ENCODE results near the gene CWC25.

DNA sequence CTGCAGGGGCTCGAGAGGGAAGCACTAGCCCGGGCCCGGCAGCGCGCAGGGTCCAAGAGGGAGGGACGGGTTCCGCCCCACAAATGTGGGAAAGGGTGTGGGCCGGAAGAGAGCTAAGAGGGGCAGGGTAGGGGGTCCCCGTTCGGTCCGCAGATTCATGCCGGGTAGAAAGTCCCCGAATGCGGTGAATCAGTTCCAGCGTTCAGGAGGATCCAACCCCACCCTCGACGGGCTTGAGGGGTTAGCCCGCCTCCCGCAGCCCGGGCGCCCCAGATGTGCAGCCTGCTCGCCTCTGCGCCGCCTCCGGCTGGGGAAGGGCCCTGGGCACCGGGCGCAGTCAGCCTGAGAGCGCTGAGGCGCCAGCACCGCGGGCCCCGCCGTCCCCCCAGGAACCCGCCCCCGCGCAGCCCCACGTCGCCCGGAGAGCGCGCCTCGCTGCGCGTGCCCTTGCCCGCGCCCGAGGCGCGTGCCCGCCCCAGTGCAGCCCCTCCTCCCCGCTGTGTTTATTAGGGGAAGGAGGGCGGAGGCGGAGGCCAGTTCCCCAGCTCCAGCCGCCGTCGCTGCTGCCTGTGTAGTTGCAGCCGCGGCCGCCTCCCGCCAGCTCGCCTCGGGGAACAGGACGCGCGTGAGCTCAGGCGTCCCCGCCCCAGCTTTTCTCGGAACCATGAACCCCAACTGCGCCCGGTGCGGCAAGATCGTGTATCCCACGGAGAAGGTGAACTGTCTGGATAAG lies 44.6 kb upstream of the CWC25 start, which contains the start of gene LASP1:
- TF ChIP-seq, protein P1, sequence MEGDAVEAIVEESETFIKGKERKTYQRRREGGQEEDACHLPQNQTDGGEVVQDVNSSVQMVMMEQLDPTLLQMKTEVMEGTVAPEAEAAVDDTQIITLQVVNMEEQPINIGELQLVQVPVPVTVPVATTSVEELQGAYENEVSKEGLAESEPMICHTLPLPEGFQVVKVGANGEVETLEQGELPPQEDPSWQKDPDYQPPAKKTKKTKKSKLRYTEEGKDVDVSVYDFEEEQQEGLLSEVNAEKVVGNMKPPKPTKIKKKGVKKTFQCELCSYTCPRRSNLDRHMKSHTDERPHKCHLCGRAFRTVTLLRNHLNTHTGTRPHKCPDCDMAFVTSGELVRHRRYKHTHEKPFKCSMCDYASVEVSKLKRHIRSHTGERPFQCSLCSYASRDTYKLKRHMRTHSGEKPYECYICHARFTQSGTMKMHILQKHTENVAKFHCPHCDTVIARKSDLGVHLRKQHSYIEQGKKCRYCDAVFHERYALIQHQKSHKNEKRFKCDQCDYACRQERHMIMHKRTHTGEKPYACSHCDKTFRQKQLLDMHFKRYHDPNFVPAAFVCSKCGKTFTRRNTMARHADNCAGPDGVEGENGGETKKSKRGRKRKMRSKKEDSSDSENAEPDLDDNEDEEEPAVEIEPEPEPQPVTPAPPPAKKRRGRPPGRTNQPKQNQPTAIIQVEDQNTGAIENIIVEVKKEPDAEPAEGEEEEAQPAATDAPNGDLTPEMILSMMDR (IDR thresholded peaks at IDR 0.05) = no peak
- peak; percentile 97 to 99 for TF ChIP-seq POLR2AphosphoS5 (IDR thresholded peaks at IDR 0.05)
